Smooth muscle cell (in vitro differentiated cells): ENCODE results near the gene LHPP. TPM values are rescaled to one million over a fixed set of nuclear protein-coding genes. Genes with fewer than 3 reads are reported as not detected.

ENCODE experiments used
- DNase-seq: peaks from one replicate; lab custom pipeline; 2025; ENCODE audit not compliant: unreplicated experiment; lab: John Stamatoyannopoulos, UW
- H2AFZ ChIP-seq: fragments of 200-600 bp; sonication (generic); 2 replicates; pipeline ENCODE4 v1.6.0; 2016; ENCODE audit warnings: antibody characterized with exemption, low read depth, mild to moderate bottlenecking
- H3F3A ChIP-seq: fragments of 200-600 bp; sonication (generic); 2 replicates; pipeline ENCODE4 v1.6.0; 2017; ENCODE audit warnings: antibody characterized with exemption, low read depth
- H3K27ac ChIP-seq: fragments of 200-600 bp; sonication (generic); 2 replicates; pipeline ENCODE4 v1.5.1; 2016; ENCODE audit warnings: low read depth, mild to moderate bottlenecking
- H3K27me3 ChIP-seq: fragments of 200-600 bp; sonication (generic); 2 replicates; pipeline ENCODE4 v1.6.1; 2016; ENCODE audit warnings: low read depth, mild to moderate bottlenecking
- H3K36me3 ChIP-seq: fragments of 200-600 bp; sonication (generic); 2 replicates; pipeline ENCODE4 v1.5.1; 2016; ENCODE audit warnings: low read depth
- H3K4me1 ChIP-seq: fragments of 200-600 bp; sonication (generic); 2 replicates; pipeline ENCODE4 v1.5.1; 2016; ENCODE audit warnings: low read depth
- H3K4me2 ChIP-seq: fragments of 200-600 bp; sonication (generic); 2 replicates; pipeline ENCODE4 v1.6.0; 2016; ENCODE audit warnings: mild to moderate bottlenecking
- H3K4me3 ChIP-seq: fragments of 200-600 bp; sonication (generic); 2 replicates; pipeline ENCODE4 v1.5.1; 2016; ENCODE audit warnings: mild to moderate bottlenecking
- H3K79me2 ChIP-seq: fragments of 200-600 bp; sonication (generic); 2 replicates; pipeline ENCODE4 v1.6.0; 2016; ENCODE audit warnings: low read depth, mild to moderate bottlenecking
- H3K9ac ChIP-seq: fragments of 200-600 bp; sonication (generic); 2 replicates; pipeline ENCODE4 v1.6.0; 2016; ENCODE audit warnings: low read depth
- H3K9me3 ChIP-seq: fragments of 200-600 bp; sonication (generic); replicated peaks from 2 replicates; pipeline ENCODE4 v1.5.1; 2016; ENCODE audit warnings: low read depth
- H4K20me1 ChIP-seq: fragments of 200-600 bp; sonication (generic); 2 replicates; pipeline ENCODE4 v1.6.0; 2016; ENCODE audit warnings: low read depth
- CTCF ChIP-seq: fragments of 200-600 bp; sonication (generic); IDR thresholded peaks from 2 replicates; pipeline ENCODE4 v1.5.1; 2017; ENCODE audit warnings: borderline replicate concordance, mild to moderate bottlenecking, antibody characterized with exemption; ENCODE audit not compliant: insufficient read depth, poor library complexity, severe bottlenecking
- WGBS: methylation state at CpG from one replicate; pipeline ENCODE4 v1.1.7; 2016; ENCODE audit warnings: low lambda C conversion rate; 5-methylcytosine and 5-hydroxymethylcytosine counted together
- polyA plus RNA-seq: library from polyadenylated mRNA; unstranded; fragments of >200 nt; fragmentation: Nextera tagmentation; extraction: Ambion mirVana; gene quantifications from 2 replicates; pipeline ENCODE4 v1.2.1, GENCODE V29; 2016
- total RNA-seq: library from RNA; depleted of rRNA; stranded (reverse); fragments of >200 nt; gene quantifications from 2 replicates; pipeline ENCODE4 v1.2.3, GENCODE V29; 2014

Gene LHPP
- total and polyA plus RNA-seq, 2 experiments from 2014 or later: 7.6 to 14.0 TPM

- TF ChIP-seq CTCF: no peak
- Histone ChIP-seq H3F3A (no peaks in the 10 kb centered on the region), H3K27ac (no peak overlapping the region), H4K20me1 (peaks cover 39% of the 10 kb centered on the region), H3K9ac (no peak overlapping the region), H3K79me2 (no peaks in the 10 kb centered on the region), H3K4me2 (no peak overlapping the region), H3K4me1 (peaks cover 5% of the 10 kb centered on the region), H3K27me3 (no peaks in the 10 kb centered on the region), H3K4me3 (no peak overlapping the region), H3K9me3 (no peaks in the 10 kb centered on the region), H3K36me3 (no peaks in the 10 kb centered on the region), H2AFZ (no peak overlapping the region)
- WGBS: 97% methylated on average over 6 of the region's 6 CpGs
- no peak for DNase-seq
Measured at GRCh38 chr10:124656541-124656940, 194.9 kb downstream of the LHPP start.

- no peaks in the 10 kb centered on the region for H3K9me3 ChIP-seq
- no peaks in the 10 kb centered on the region for H3K79me2 ChIP-seq
- H3F3A ChIP-seq: no peaks in the 10 kb centered on the region
- H3K9ac ChIP-seq: peak overlapping the region; percentile 17
- WGBS: 60% methylated on average over 9 of the region's 9 CpGs
- H2AFZ ChIP-seq: no peak overlapping the region
- no peak for TF ChIP-seq CTCF
- DNase-seq: no peak
- peak overlapping the region; percentile 47 for H3K27ac ChIP-seq
- peaks cover 43% of the 10 kb centered on the region for H4K20me1 ChIP-seq
- no peaks in the 10 kb centered on the region for H3K27me3 ChIP-seq
- no peaks in the 10 kb centered on the region for H3K36me3 ChIP-seq
- no peak overlapping the region for H3K4me3 ChIP-seq
- no peak overlapping the region for H3K4me2 ChIP-seq
- H3K4me1 ChIP-seq: peaks cover 5% of the 10 kb centered on the region
Measured at GRCh38 chr10:124657806-124658205, 196.2 kb downstream of the LHPP start.

GRCh38 chr10:124658591-124659242, 197.1 kb downstream of the LHPP start:
- Histone ChIP-seq H3K9ac (no peak overlapping the region), H3F3A (no peaks in the 10 kb centered on the region), H4K20me1 (peaks cover 43% of the 10 kb centered on the region), H3K79me2 (no peaks in the 10 kb centered on the region), H3K4me3 (no peak overlapping the region), H3K36me3 (no peaks in the 10 kb centered on the region), H3K27ac (no peak overlapping the region), H3K4me2 (no peak overlapping the region), H3K9me3 (no peaks in the 10 kb centered on the region), H3K27me3 (no peaks in the 10 kb centered on the region), H3K4me1 (peaks cover 5% of the 10 kb centered on the region), H2AFZ (no peak overlapping the region)
- DNase-seq: no peak
- WGBS: 97% methylated on average over 12 of the region's 12 CpGs
- no peak for TF ChIP-seq CTCF

- no peak overlapping the region for H3K4me2 ChIP-seq
- H3K4me3 ChIP-seq: no peak overlapping the region
- no peak overlapping the region for H3K27ac ChIP-seq
- TF ChIP-seq CTCF: no peak
- peaks cover 5% of the 10 kb centered on the region for H3K4me1 ChIP-seq
- peaks cover 47% of the 10 kb centered on the region for H4K20me1 ChIP-seq
- H3K36me3 ChIP-seq: no peaks in the 10 kb centered on the region
- H3K9me3 ChIP-seq: no peaks in the 10 kb centered on the region
- H2AFZ ChIP-seq: no peak overlapping the region
- H3K27me3 ChIP-seq: no peaks in the 10 kb centered on the region
- 73% methylated on average over 2 of the region's 2 CpGs for WGBS
- H3K9ac ChIP-seq: no peak overlapping the region
- H3F3A ChIP-seq: no peaks in the 10 kb centered on the region
- no peak for DNase-seq
- H3K79me2 ChIP-seq: no peaks in the 10 kb centered on the region
Measured at GRCh38 chr10:124659380-124659779, 197.8 kb downstream of the LHPP start.
